GM12878 (cell line): ENCODE measurements around the gene EXOC4. TPM values are rescaled to one million over a fixed set of nuclear protein-coding genes. Genes with fewer than 3 reads are reported as not detected.

Source experiments
- ATAC-seq: fragments of 200-7000 bp; cut with Tn5 transposase; 3 replicates; pipeline ENCODE4 v1.9.1; 2020; ENCODE audit warnings: mild to moderate bottlenecking, moderate library complexity
- BruUV-seq: library from RNA; stranded (reverse); fragments of 400-500 nt; replicated peaks from 2 replicates; lab custom pipeline; 2021; lab: Mats Ljungman, UMichigan
- CTCF ChIA-PET: fragments of 300-600 bp; sonication (Branson Sonifier 250); formaldehyde crosslinking; extraction: SDS; loops from one replicate; lab custom pipeline; 2021; ENCODE audit warnings: inconsistent platforms; lab: Yijun Ruan, JAX
- POLR2A ChIA-PET: fragments of 350-600 bp; formaldehyde crosslinking; extraction: SDS; loops from one replicate; lab custom pipeline; 2021; ENCODE audit warnings: inconsistent platforms; lab: Charles Lee
- RAD21 ChIA-PET: fragments of 300-600 bp; sonication (Branson Sonifier 250); formaldehyde crosslinking; loops from one replicate; lab custom pipeline; 2023; ENCODE audit warnings: antibody characterized with exemption; ENCODE audit not compliant: unreplicated experiment; lab: Charles Lee
- SMC1A ChIA-PET: fragments of 300-600 bp; sonication (Branson Sonifier 250); formaldehyde crosslinking; loops from one replicate; lab custom pipeline; 2023; ENCODE audit not compliant: unreplicated experiment, uncharacterized antibody; lab: Charles Lee
- DNase-seq: peaks from one replicate; pipeline ENCODE4 v3.0.0-alpha.2; 2011; ENCODE audit warnings: low read depth, low spot score
- FAIRE-seq: peaks from 3 replicates; lab custom pipeline; 2011; peaks lifted over from hg19 to GRCh38; lab: Jason Lieb, UNC
- H2AFZ ChIP-seq: 2 replicates; pipeline ENCODE4 v1.6.0; 2011; ENCODE audit warnings: low read depth, low read length, control low read depth; ENCODE audit not compliant: control insufficient read depth
- H3K27ac ChIP-seq: 2 replicates; pipeline ENCODE4 v1.5.1; 2011; ENCODE audit warnings: control low read depth; ENCODE audit not compliant: control insufficient read depth, insufficient read depth
- H3K27me3 ChIP-seq, 2 experiments: replicated peaks in 1 of 2; 2 replicates each; pipeline versions ENCODE4 v1.6.0 to v1.6.1; 2011; ENCODE audit warnings: low read length in 1 of 2; ENCODE audit not compliant: control insufficient read depth in 2 of 2, insufficient read depth in 2 of 2
- H3K36me3 ChIP-seq, 2 experiments: 2 replicates each; pipeline ENCODE4 v1.5.1; 2011; ENCODE audit warnings: low read length in 1 of 2; ENCODE audit not compliant: control insufficient read depth in 2 of 2, insufficient read depth in 2 of 2
- H3K4me1 ChIP-seq: 2 replicates; pipeline ENCODE4 v1.6.1; 2011; ENCODE audit warnings: mild to moderate bottlenecking, low read length, moderate library complexity, mixed read lengths; ENCODE audit not compliant: control insufficient read depth, insufficient read depth
- H3K4me2 ChIP-seq: 2 replicates; pipeline ENCODE4 v1.6.0; 2011; ENCODE audit warnings: control low read depth; ENCODE audit not compliant: control insufficient read depth, insufficient read depth
- H3K4me3 ChIP-seq: fragments of 200-600 bp; sonication (generic); 2 replicates; pipeline ENCODE4 v1.5.1; 2016
- H3K79me2 ChIP-seq: 2 replicates; pipeline ENCODE4 v1.6.0; 2011; ENCODE audit warnings: low read length; ENCODE audit not compliant: control insufficient read depth, insufficient read depth
- H3K9ac ChIP-seq: 2 replicates; pipeline ENCODE4 v1.8.0; 2011; ENCODE audit warnings: low read length, control low read depth, mixed read lengths; ENCODE audit not compliant: control insufficient read depth, insufficient read depth
- H3K9me3 ChIP-seq: replicated peaks from 3 replicates; pipeline ENCODE4 v1.5.1; 2011; ENCODE audit warnings: mild to moderate bottlenecking, low read length; ENCODE audit not compliant: control insufficient read depth, insufficient read depth
- H4K20me1 ChIP-seq: 2 replicates; pipeline ENCODE4 v1.6.0; 2011; ENCODE audit not compliant: control insufficient read depth, insufficient read depth
- ATF3 ChIP-seq: IDR thresholded peaks from 2 replicates; pipeline ENCODE4 v1.6.1; 2011; ENCODE audit warnings: low read depth, mild to moderate bottlenecking, low read length, moderate library complexity, borderline replicate concordance; ENCODE audit errors: extremely low read depth
- BRCA1 ChIP-seq: IDR thresholded peaks from 2 replicates; pipeline ENCODE4 v1.6.1; 2011; ENCODE audit warnings: low read depth, low read length, improper control_type of control experiment
- IRF3 ChIP-seq: fragments of 450-650 bp; IDR thresholded peaks from 2 replicates; pipeline ENCODE4 v1.6.1; 2014; ENCODE audit warnings: mild to moderate bottlenecking
- MTA2 ChIP-seq: fragments of 450-650 bp; IDR thresholded peaks from 2 replicates; pipeline ENCODE4 v1.6.1; 2016; ENCODE audit warnings: low read depth, mild to moderate bottlenecking, moderate library complexity
- NKRF ChIP-seq: fragments of 450-650 bp; conservative IDR thresholded peaks from 2 replicates; pipeline ENCODE4 v1.6.1; 2017; ENCODE audit warnings: mild to moderate bottlenecking, moderate library complexity
- PRDM15 ChIP-seq: fragments of 450-650 bp; formaldehyde crosslinking; IDR thresholded peaks from 2 replicates; pipeline ENCODE4 v1.4.0; 2020; ENCODE audit warnings: mild to moderate bottlenecking, moderate library complexity
- RFX5 ChIP-seq: IDR thresholded peaks from 2 replicates; pipeline ENCODE4 v1.6.1; 2011; ENCODE audit warnings: low read depth, low read length, improper control_type of control experiment
- RUNX3 ChIP-seq: IDR thresholded peaks from 2 replicates; pipeline ENCODE4 v1.6.1; 2012; ENCODE audit warnings: low read length, inconsistent platforms
- SMAD1 ChIP-seq: fragments of 450-650 bp; IDR thresholded peaks from 2 replicates; pipeline ENCODE4 v1.6.1; 2018; ENCODE audit warnings: mild to moderate bottlenecking, low read depth; ENCODE audit not compliant: partially characterized antibody
- WGBS: methylation state at CpG from one replicate; pipeline ENCODE4 v1.1.6; 2016; ENCODE audit warnings: low lambda C conversion rate; ENCODE audit not compliant: insufficient replicate concordance, insufficient coverage; ENCODE audit errors: missing lambda C conversion rate; 5-methylcytosine and 5-hydroxymethylcytosine counted together
- in situ Hi-C: fragments of 300-500 bp; cut with MboI; formaldehyde crosslinking; loops from 9 replicates; pipeline ENCODE4 v1.14.3; 2018; ENCODE audit warnings: mixed read lengths
- intact Hi-C: fragments of 100-400 bp; cut with micrococcal nuclease; formaldehyde crosslinking; loops from one replicate; pipeline ENCODE4 v1.14.2; 2022; ENCODE audit not compliant: unreplicated experiment
- polyA plus RNA-seq, 11 experiments: library from polyadenylated mRNA; depleted of rRNA in 4 of 11; unstranded in 6 of 11; stranded (reverse) in 5 of 11; fragments of >200 nt; fragmentation: Nextera tagmentation in 4 of 11; fragmentation: Illumina TruSeq in 1 of 11; extraction: Ambion mirVana in 4 of 11; extraction: Trizol in 1 of 11; gene quantifications; 1 replicate in 1 of 11; 2 replicates in 10 of 11; pipeline versions ENCODE4 v1.2.1 to v1.2.3, GENCODE V29; 2011 to 2016; ENCODE audit warnings: inconsistent platforms in 2 of 11, missing spikeins in 2 of 11, low read depth in 1 of 11
- total RNA-seq, 4 experiments: library from RNA; depleted of rRNA in 3 of 4; stranded (reverse); fragments of >200 nt in 3 of 4; fragmentation: Illumina TruSeq in 1 of 4; extraction: Trizol in 1 of 4; gene quantifications; 2 replicates each; pipeline versions ENCODE4 v1.2.1 to v1.2.3, GENCODE V29; 2013 to 2021

EXOC4 gene
- total and polyA plus RNA-seq, 10 of the 15 experiments (the other 5 are each of a cell fraction or from before 2014, with no cell fraction given): 13.2 to 44.5 (median 29.6) TPM

- TF ChIP-seq PRDM15 (CRISPR knock-in tag) (no peak), ATF3 (no peak), BRCA1 (no peak), RFX5 (no peak), SMAD1 (no peak)
Observed at GRCh38 chr7:133978502-133979295, 725.8 kb downstream of the EXOC4 start (continued).

- no TSS peak for BruUV-seq
- in situ Hi-C loops: no loop called here
- no peaks in the 10 kb centered on the region for H3K4me1 ChIP-seq
- ATAC-seq (no peak), DNase-seq (no peak), FAIRE-seq (no peak)
- H3K9me3 ChIP-seq: no peaks in the 10 kb centered on the region
- no peak overlapping the region for H2AFZ ChIP-seq
- no peak overlapping the region for H3K27ac ChIP-seq
- no peak overlapping the region for H3K9ac ChIP-seq
- ChIA-PET POLR2A (no interaction called here), RAD21 (no interaction called here), CTCF (no interaction called here), SMC1A (no interaction called here)
- H3K36me3 ChIP-seq: no peaks in the 10 kb centered on the region
- 92% methylated on average over 1 of the region's 1 CpG for WGBS
- TF ChIP-seq RUNX3 (no peak), IRF3 (no peak), NKRF (no peak), MTA2 (no peak)
- no peaks in the 10 kb centered on the region for H4K20me1 ChIP-seq
- H3K27me3 ChIP-seq: no peaks in the 10 kb centered on the region
- no peak overlapping the region for H3K4me3 ChIP-seq
- intact Hi-C loops: no loop called here
- H3K4me2 ChIP-seq: no peak overlapping the region
- H3K79me2 ChIP-seq: no peaks in the 10 kb centered on the region
Observed at GRCh38 chr7:133980804-133981203, 727.9 kb downstream of the EXOC4 start.
